Measurements from ENCODE around the gene SARM1. TPM values are rescaled to one million over a fixed set of nuclear protein-coding genes. Genes with fewer than 3 reads are reported as not detected.

Gene SARM1
- total and polyA plus RNA-seq, 2 donors (not counting 3 experiments of a cell fraction or from before 2014, with no cell fraction given) = 5.6 to 7.0 TPM

GRCh38 chr17:28372203-28372944 lies 880 bp downstream of the SARM1 start:
- no peaks in the 10 kb centered on the region for H4K20me1 ChIP-seq (replicated peaks; ENCODE audit: control insufficient read depth, extremely low read depth, insufficient read depth, low read length)
- peak overlapping the region; percentile 80 for H3K4me2 ChIP-seq (ENCODE audit: insufficient read depth, low read length)
- TF ChIP-seq, protein P1, sequence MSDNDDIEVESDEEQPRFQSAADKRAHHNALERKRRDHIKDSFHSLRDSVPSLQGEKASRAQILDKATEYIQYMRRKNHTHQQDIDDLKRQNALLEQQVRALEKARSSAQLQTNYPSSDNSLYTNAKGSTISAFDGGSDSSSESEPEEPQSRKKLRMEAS (IDR thresholded peaks at IDR 0.05; ENCODE audit: insufficient read depth, insufficient read length) = no peak
- TF ChIP-seq GATA2 (IDR thresholded peaks at IDR 0.05; ENCODE audit: insufficient read depth, insufficient read length, low read depth, low read length) = no peak
- no peak for TF ChIP-seq JUN (IDR thresholded peaks at IDR 0.05; ENCODE audit: borderline replicate concordance, insufficient read depth, insufficient read length, low read depth)
- TF ChIP-seq POLR2A (IDR thresholded peaks at IDR 0.05; ENCODE audit: low read depth, low read length) = no peak
- BruUV-seq (replicated peaks) = no TSS peak
- H3K79me2 ChIP-seq (ENCODE audit: control insufficient read depth, insufficient read depth, low read length) = no peaks in the 10 kb centered on the region
- peak overlapping the region; percentile 45 for H2AFZ ChIP-seq (ENCODE audit: low read depth, low read length)
- peak overlapping the region in 2 of 3 experiments; percentile 35 to 52 for H3K4me3 ChIP-seq (replicated peaks in 1 of 3; ENCODE audit: insufficient read depth in 1 of 3, low read depth in 1 of 3, low read length in 3 of 3)
- no peaks in the 10 kb centered on the region for H3K9me1 ChIP-seq (replicated peaks; ENCODE audit: control insufficient read depth, extremely low read depth, insufficient read depth, low read length)
- FAIRE-seq (no peak), DNase-seq (ENCODE audit: low read depth, low spot score) (peak; percentile 42)
- H3K27ac ChIP-seq (ENCODE audit: insufficient read depth, low read depth, low read length) = no peak overlapping the region
- intact Hi-C loops (cut with micrococcal nuclease) = no loop called here
- H3K27me3 ChIP-seq (ENCODE audit: control insufficient read depth in 2 of 2, insufficient read depth in 2 of 2, low read length in 2 of 2) = no peaks in the 10 kb centered on the region
- CTCF ChIA-PET = interaction anchor here (6.7 kb wide), 1 partner anchor 44 kb away, joined by 36 read pairs; no protein-coding TSS in a partner anchor
- H3K9ac ChIP-seq (replicated peaks; ENCODE audit: extremely low read depth, insufficient read depth, low read length) = no peak overlapping the region
- POLR2A ChIA-PET = no interaction called here
- H3K9me3 ChIP-seq (replicated peaks; ENCODE audit: control insufficient read depth, insufficient read depth, low read length) = no peaks in the 10 kb centered on the region
- dilution Hi-C loops (cut with MboI; ENCODE audit: extremely low pct_ligation_motif_present, low sequenced_read_pairs) = no loop called here
- no peaks in the 10 kb centered on the region for H3K36me3 ChIP-seq (ENCODE audit: control insufficient read depth in 2 of 2, extremely low read depth in 1 of 2, insufficient read depth in 2 of 2, low read length in 2 of 2)
- H3K4me1 ChIP-seq (ENCODE audit: control insufficient read depth, extremely low read depth, insufficient read depth, low read length) = peaks cover 13% of the 10 kb centered on the region

GRCh38 chr17:28372945-28373274 lies 1.4 kb downstream of the SARM1 start:
- H3K4me2 ChIP-seq (ENCODE audit: insufficient read depth, low read length) = no peak overlapping the region
- TSS peak; percentile 16 for BruUV-seq (replicated peaks)
- intact Hi-C loops (cut with micrococcal nuclease) = no loop called here

More at GRCh38 chr17:28372945-28373274, 1.4 kb downstream of the SARM1 start:
- H3K4me1 ChIP-seq (ENCODE audit: control insufficient read depth, extremely low read depth, insufficient read depth, low read length) = peaks cover 13% of the 10 kb centered on the region
- no peak overlapping the region for H3K9ac ChIP-seq (replicated peaks; ENCODE audit: extremely low read depth, insufficient read depth, low read length)
- no peak overlapping the region for H3K4me3 ChIP-seq (replicated peaks in 1 of 3; ENCODE audit: insufficient read depth in 1 of 3, low read depth in 1 of 3, low read length in 3 of 3)
- H4K20me1 ChIP-seq (replicated peaks; ENCODE audit: control insufficient read depth, extremely low read depth, insufficient read depth, low read length) = no peaks in the 10 kb centered on the region
- no peak overlapping the region for H3K27ac ChIP-seq (ENCODE audit: insufficient read depth, low read depth, low read length)
- DNase-seq (ENCODE audit: low read depth, low spot score) = no peak
- H3K9me1 ChIP-seq (replicated peaks; ENCODE audit: control insufficient read depth, extremely low read depth, insufficient read depth, low read length) = no peaks in the 10 kb centered on the region
- dilution Hi-C loops (cut with MboI; ENCODE audit: extremely low pct_ligation_motif_present, low sequenced_read_pairs) = no loop called here
- ChIA-PET CTCF (interaction anchor here (6.7 kb wide), 1 partner anchor 43 kb away, joined by 36 read pairs; no protein-coding TSS in a partner anchor), POLR2A (no interaction called here)
- no peaks in the 10 kb centered on the region for H3K9me3 ChIP-seq (replicated peaks; ENCODE audit: control insufficient read depth, insufficient read depth, low read length)
- TF ChIP-seq JUN (IDR thresholded peaks at IDR 0.05; ENCODE audit: borderline replicate concordance, insufficient read depth, insufficient read length, low read depth) = no peak
- no peak for TF ChIP-seq POLR2AphosphoS5 (IDR thresholded peaks at IDR 0.05; ENCODE audit: insufficient read depth, low read depth, low read length)
- TF ChIP-seq, protein P1 (IDR thresholded peaks at IDR 0.05; ENCODE audit: insufficient read depth, insufficient read length) = no peak
- no peak for TF ChIP-seq GATA2 (IDR thresholded peaks at IDR 0.05; ENCODE audit: insufficient read depth, insufficient read length, low read depth, low read length)
- TF ChIP-seq FOS (IDR thresholded peaks at IDR 0.05; ENCODE audit: borderline replicate concordance, insufficient read depth, low read length) = no peak
- no peak for TF ChIP-seq MYC (IDR thresholded peaks at IDR 0.05; ENCODE audit: low read depth, low read length)
- no peak for TF ChIP-seq EZH2 (IDR thresholded peaks at IDR 0.05; ENCODE audit: borderline replicate concordance, low read depth, low read length, severe bottlenecking)
- TF ChIP-seq, protein P2, sequence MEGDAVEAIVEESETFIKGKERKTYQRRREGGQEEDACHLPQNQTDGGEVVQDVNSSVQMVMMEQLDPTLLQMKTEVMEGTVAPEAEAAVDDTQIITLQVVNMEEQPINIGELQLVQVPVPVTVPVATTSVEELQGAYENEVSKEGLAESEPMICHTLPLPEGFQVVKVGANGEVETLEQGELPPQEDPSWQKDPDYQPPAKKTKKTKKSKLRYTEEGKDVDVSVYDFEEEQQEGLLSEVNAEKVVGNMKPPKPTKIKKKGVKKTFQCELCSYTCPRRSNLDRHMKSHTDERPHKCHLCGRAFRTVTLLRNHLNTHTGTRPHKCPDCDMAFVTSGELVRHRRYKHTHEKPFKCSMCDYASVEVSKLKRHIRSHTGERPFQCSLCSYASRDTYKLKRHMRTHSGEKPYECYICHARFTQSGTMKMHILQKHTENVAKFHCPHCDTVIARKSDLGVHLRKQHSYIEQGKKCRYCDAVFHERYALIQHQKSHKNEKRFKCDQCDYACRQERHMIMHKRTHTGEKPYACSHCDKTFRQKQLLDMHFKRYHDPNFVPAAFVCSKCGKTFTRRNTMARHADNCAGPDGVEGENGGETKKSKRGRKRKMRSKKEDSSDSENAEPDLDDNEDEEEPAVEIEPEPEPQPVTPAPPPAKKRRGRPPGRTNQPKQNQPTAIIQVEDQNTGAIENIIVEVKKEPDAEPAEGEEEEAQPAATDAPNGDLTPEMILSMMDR (IDR thresholded peaks at IDR 0.05; ENCODE audit: extremely low read depth in 1 of 2, insufficient read depth in 1 of 2, low read depth in 1 of 2, low read length in 2 of 2) = no peak
- TF ChIP-seq POLR2A (IDR thresholded peaks at IDR 0.05; ENCODE audit: low read depth, low read length) = no peak
- H2AFZ ChIP-seq (ENCODE audit: low read depth, low read length) = no peak overlapping the region
- no peaks in the 10 kb centered on the region for H3K36me3 ChIP-seq (ENCODE audit: control insufficient read depth in 2 of 2, extremely low read depth in 1 of 2, insufficient read depth in 2 of 2, low read length in 2 of 2)
- no peak for FAIRE-seq
- no peaks in the 10 kb centered on the region for H3K79me2 ChIP-seq (ENCODE audit: control insufficient read depth, insufficient read depth, low read length)
- no peaks in the 10 kb centered on the region for H3K27me3 ChIP-seq (ENCODE audit: control insufficient read depth in 2 of 2, insufficient read depth in 2 of 2, low read length in 2 of 2)
